Measurements from ENCODE around the gene LIMK2.

DNA sequence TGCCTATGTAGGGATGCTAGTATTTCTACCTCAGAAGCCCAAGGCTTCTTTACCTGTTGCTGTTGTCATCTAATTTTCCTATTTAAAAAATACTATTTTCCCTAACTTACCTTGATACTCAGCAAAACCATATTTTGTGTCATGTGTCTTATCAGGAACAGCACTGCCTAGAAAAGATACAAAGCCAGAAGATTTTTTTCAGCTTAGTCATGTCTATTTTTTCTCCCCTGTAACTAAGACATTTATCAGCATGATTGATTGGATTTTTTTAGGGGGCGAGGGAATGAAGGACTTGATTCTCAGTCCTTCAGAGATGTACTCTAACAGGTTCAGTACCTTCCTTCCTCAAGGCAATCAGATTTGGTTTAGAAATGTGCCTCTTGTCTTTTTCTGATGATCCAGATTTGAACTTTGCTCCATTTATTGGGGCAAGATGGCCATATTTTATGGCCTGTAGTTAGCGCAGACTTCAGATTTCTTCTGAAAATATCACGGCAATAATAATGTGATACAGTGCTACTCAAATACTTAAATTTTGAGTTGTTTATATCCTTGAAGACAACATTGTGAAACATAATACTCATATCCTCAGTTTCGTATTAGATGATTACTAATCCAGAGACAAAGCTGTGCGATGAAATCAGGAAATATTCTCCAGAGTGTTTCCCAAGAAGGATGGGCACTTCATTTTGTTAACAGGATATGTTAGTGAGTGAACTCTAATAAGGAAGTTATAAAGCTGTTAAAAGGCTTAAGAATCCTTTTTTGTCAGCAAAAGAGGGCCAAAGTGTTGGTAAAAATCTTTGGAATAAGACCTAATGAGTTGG, 83.9 kb downstream of the LIMK2 start:
- TF ChIP-seq, protein P1, sequence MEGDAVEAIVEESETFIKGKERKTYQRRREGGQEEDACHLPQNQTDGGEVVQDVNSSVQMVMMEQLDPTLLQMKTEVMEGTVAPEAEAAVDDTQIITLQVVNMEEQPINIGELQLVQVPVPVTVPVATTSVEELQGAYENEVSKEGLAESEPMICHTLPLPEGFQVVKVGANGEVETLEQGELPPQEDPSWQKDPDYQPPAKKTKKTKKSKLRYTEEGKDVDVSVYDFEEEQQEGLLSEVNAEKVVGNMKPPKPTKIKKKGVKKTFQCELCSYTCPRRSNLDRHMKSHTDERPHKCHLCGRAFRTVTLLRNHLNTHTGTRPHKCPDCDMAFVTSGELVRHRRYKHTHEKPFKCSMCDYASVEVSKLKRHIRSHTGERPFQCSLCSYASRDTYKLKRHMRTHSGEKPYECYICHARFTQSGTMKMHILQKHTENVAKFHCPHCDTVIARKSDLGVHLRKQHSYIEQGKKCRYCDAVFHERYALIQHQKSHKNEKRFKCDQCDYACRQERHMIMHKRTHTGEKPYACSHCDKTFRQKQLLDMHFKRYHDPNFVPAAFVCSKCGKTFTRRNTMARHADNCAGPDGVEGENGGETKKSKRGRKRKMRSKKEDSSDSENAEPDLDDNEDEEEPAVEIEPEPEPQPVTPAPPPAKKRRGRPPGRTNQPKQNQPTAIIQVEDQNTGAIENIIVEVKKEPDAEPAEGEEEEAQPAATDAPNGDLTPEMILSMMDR (IDR thresholded peaks at IDR 0.05) = no peak
- TF ChIP-seq POLR2A (IDR thresholded peaks at IDR 0.05) (no peak), EP300 (IDR thresholded peaks at IDR 0.05) (peak in 1 of 2 donors; percentile 62)
